Heart left ventricle (tissue), 16 donors: ENCODE data around the gene CCR3. TPM values are rescaled to one million over a fixed set of nuclear protein-coding genes. Genes with fewer than 3 reads are reported as not detected.

ENCODE experiments used
- ATAC-seq, 4 donors: fragments of 200-7000 bp; cut with Tn5 transposase; one replicate each; pipeline ENCODE4 v1.9.1; 2020 to 2022; ENCODE audit warnings: moderate library complexity in 4 of 4, mild to moderate bottlenecking in 3 of 4, moderate number of reproducible peaks in 1 of 4
- DNase-seq, 5 donors: peaks; one replicate each; pipeline ENCODE4 v3.0.0-alpha.2; 2020
- H3K27ac ChIP-seq, 12 donors: fragments of 200-600 bp; sonication (generic) in 4 of 12; one replicate each; pipeline versions ENCODE4 v1.5.0 to v1.8.0; 2016 to 2022; ENCODE audit warnings: mild to moderate bottlenecking in 2 of 12
- H3K27me3 ChIP-seq, 9 donors: fragments of 200-600 bp; sonication (generic) in 2 of 9; one replicate each; pipeline versions ENCODE4 v1.5.1 to v1.8.0; 2016 to 2022; ENCODE audit warnings: mild to moderate bottlenecking in 3 of 9
- H3K36me3 ChIP-seq, 9 donors: fragments of 200-600 bp; sonication (generic) in 2 of 9; one replicate each; pipeline versions ENCODE4 v1.5.0 to v1.8.0; 2018 to 2022; ENCODE audit warnings: mild to moderate bottlenecking in 2 of 9
- H3K4me1 ChIP-seq, 12 donors: fragments of 200-600 bp; sonication (generic) in 4 of 12; one replicate each; pipeline versions ENCODE4 v1.5.0 to v1.8.0; 2016 to 2022; ENCODE audit warnings: mild to moderate bottlenecking in 3 of 12
- H3K4me3 ChIP-seq, 12 donors: fragments of 200-600 bp; sonication (generic) in 4 of 12; one replicate each; pipeline versions ENCODE4 v1.5.0 to v1.8.0; 2017 to 2022; ENCODE audit warnings: mild to moderate bottlenecking in 9 of 12, moderate library complexity in 4 of 12
- H3K9me3 ChIP-seq, 12 donors: fragments of 200-600 bp; sonication (generic) in 4 of 12; one replicate each; pipeline versions ENCODE4 v1.5.0 to v1.8.0; 2016 to 2022; ENCODE audit warnings: mild to moderate bottlenecking in 1 of 12
- POLR2A ChIP-seq, 2 donors: fragments of 450-650 bp; IDR thresholded peaks; one replicate each; pipeline ENCODE4 v1.6.1; 2017; ENCODE audit warnings: antibody characterized with exemption in 2 of 2, mild to moderate bottlenecking in 2 of 2, moderate library complexity in 2 of 2
- WGBS, 4 donors: extraction: QIAGEN DNeasy Blood & Tissue Kit in 2 of 4; methylation state at CpG; one replicate each; pipeline versions ENCODE4 v1.1.5 to v1.1.7; 2013 to 2018; 5-methylcytosine and 5-hydroxymethylcytosine counted together
- intact Hi-C, 10 donors: fragments of 100-400 bp; cut with DNase I; formaldehyde crosslinking; loops; one replicate each; pipeline versions ENCODE4 v1.11.1 to v1.14.2; 2022
- polyA plus RNA-seq, 2 donors: library from polyadenylated mRNA; stranded (reverse); fragments of 200-250 nt; gene quantifications; one replicate each; pipeline ENCODE4 v1.2.3, GENCODE V29; 2013
- total RNA-seq, 9 donors: library from RNA; depleted of rRNA in 2 of 9; stranded (reverse); fragments of >200 nt in 2 of 9; fragmentation: NEBNext Ultra II Directional in 3 of 9; extraction: Animal tissue kit (Norgen Biotek cat#: 25700) in 3 of 9; gene quantifications; one replicate each; pipeline versions ENCODE4 v1.1.0 to v1.2.4, GENCODE V29; 2016 to 2023
- TF ChIP-seq, protein P1 (sequence below), 12 donors: fragments of 200-600 bp; sonication (generic) in 4 of 12; IDR thresholded peaks; one replicate each; pipeline versions ENCODE4 v1.5.0 to v1.8.0; 2018 to 2022; ENCODE audit warnings: antibody characterized with exemption in 12 of 12, mild to moderate bottlenecking in 5 of 12
- donor health status: ischemic (EF 13 %, LVEDD 7.1; RV severe dilation, severe dysfunction).
- donor health status: healthy with polysubstance abuse.
- donor health status: DM: no; HTN: yes; CAD: no.
- donor health status: DM: no; HTN: no; CAD: no.
- donor health status: ischemic (EF 25% LVEDD 6.9; RV normal size, moderate dysfunction).
- donor health status: ischemic (EF 25% LVEDD 5.7; RV mildly dilated, moderate dysfunction).
- donor health status: healthy.
- donor health status: DM: yes; HTN: yes; CAD: no.
- donor health status: ischemic (EF 35%, LVEDD 5.7; RV mildly dilated, moderate dysfunction).
- donor health status: nonischemic (EF 11% LVEDD 7.7; RV severe dilation, severe dysfunction).
- donor health status: DM: yes; HTN: yes; CAD: no.
- donor health status: PGD.
- donor health status: ischemic (EF 29% LVEDD 5.4; RV normal size, mild dysfunction).
- donor health status: nonischemic (EF 23%, LVEDD 6.1; RV moderate dilation, normal function).

The CCR3 gene
- total and polyA plus RNA-seq, 11 donors: 0.20 to 0.27 TPM; not detected in 9

DNA sequence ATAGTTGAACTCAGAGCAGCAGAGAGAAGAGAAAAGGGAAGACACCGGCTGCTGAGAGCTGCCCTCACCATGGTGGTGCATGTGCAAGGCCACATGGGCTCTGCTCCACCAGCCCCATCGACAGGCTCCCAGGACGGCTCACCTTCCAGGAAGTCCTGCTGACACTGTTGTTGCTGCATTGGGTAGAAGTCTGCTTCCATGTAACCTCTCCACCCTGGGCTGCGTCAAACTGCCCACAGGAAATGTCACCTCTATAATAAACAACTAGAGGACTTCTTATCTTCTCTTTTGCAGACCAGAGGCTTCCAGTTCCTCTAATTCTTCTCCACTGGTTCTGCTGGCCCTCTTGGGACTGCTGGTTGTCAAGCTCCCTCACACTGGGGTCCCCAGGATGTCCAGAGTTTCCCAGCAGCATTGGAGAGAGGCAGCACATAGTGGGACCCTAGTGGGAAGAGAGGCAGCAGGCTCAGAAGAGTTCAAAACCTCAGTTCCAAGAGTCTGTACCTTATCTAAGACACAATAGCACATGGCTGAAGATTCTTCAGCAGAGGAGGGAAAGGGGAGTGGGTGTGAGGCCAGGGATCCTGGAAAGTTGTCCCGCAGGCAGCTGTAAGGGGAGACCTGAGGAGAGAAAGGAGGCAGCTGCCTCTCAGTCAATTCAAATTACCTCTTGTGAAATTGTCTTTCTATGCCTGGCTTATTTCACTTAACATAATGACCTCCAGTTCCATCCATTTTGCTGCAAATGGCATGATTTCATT lies 5.8 kb upstream of the CCR3 start:
- ATAC-seq (no peak), DNase-seq (no peak)
- H3K27ac ChIP-seq: no peak overlapping the region
- intact Hi-C loops: no loop called here
- peaks cover 0 to 10% (median 0%) of the 10 kb centered on the region in 12 donors for H3K4me1 ChIP-seq
- TF ChIP-seq, protein P1, sequence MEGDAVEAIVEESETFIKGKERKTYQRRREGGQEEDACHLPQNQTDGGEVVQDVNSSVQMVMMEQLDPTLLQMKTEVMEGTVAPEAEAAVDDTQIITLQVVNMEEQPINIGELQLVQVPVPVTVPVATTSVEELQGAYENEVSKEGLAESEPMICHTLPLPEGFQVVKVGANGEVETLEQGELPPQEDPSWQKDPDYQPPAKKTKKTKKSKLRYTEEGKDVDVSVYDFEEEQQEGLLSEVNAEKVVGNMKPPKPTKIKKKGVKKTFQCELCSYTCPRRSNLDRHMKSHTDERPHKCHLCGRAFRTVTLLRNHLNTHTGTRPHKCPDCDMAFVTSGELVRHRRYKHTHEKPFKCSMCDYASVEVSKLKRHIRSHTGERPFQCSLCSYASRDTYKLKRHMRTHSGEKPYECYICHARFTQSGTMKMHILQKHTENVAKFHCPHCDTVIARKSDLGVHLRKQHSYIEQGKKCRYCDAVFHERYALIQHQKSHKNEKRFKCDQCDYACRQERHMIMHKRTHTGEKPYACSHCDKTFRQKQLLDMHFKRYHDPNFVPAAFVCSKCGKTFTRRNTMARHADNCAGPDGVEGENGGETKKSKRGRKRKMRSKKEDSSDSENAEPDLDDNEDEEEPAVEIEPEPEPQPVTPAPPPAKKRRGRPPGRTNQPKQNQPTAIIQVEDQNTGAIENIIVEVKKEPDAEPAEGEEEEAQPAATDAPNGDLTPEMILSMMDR (IDR thresholded peaks at IDR 0.05): no peak
- no peak for TF ChIP-seq POLR2A (IDR thresholded peaks at IDR 0.05)
- no peak overlapping the region for H3K4me3 ChIP-seq
- H3K36me3 ChIP-seq: no peaks in the 10 kb centered on the region
- peaks cover 0 to 14% (median 0%) of the 10 kb centered on the region in 9 donors for H3K27me3 ChIP-seq
- WGBS, 4 donors: 49 to 55% (median 51%) methylated on average over 3 to 5 of the region's 5 CpGs
- no peaks in the 10 kb centered on the region for H3K9me3 ChIP-seq

DNA sequence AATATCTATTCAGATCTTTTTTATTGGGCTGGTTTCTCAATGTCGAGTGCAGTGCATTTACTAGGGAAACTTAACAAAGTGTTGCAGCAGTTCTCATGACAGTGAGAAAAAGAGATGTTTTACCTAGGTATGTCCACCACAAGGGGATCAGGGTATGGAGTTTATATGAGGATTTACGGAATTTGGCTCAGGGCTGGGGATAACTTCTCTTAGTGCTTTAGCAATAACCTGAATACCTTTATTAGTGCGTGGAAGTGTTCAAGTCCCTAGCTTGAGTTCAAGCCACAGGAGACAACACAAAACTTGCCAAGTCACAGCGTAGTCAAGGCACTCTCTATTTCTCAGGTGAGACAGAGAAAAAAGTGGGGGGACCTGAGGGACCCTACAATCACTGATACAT lies 3.9 kb upstream of the CCR3 start:
- H3K27ac ChIP-seq: no peak overlapping the region
- H3K4me1 ChIP-seq: peaks cover 0 to 18% (median 0%) of the 10 kb centered on the region in 12 donors
- no peaks in the 10 kb centered on the region for H3K36me3 ChIP-seq
- DNase-seq (no peak), ATAC-seq (no peak)
- 82 to 87% (median 85%) methylated on average over 4 of the region's 4 CpGs for WGBS, 4 donors
- H3K27me3 ChIP-seq: peaks cover 0 to 10% (median 0%) of the 10 kb centered on the region in 9 donors
- no peaks in the 10 kb centered on the region for H3K9me3 ChIP-seq
- no peak for TF ChIP-seq POLR2A (IDR thresholded peaks at IDR 0.05)
- TF ChIP-seq, protein P1 (IDR thresholded peaks at IDR 0.05): no peak
- no peak overlapping the region for H3K4me3 ChIP-seq
- intact Hi-C loops: no loop called here

DNA sequence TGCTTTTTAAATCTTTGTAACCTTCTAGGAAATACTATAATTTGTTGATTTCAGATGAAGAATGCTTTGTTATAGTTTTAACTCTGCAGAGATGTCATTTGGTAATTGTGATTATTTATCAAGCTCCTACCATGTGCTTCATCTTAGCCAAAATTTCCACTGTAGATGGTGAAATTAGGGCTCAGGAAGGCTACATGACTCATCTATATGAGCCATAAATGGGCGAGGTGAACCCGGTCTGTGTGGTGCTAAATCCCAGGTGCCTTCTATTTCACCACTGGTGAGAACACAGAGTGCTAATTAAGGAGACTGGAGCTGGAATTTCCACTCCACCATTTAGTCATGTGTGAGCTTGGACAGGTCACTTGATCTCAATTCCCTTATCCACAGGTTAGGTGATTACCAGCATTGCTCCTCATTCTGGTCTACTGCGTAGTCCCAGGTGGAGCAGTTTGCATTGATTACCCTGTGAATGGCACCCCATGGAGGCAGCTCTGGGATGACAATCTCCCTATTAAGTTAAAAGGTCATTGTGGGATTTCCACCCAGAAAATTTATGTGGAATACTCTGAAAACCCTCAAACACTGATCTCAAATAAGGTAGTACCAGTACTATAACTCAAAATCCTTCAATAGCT lies 2.8 kb upstream of the CCR3 start:
- H3K4me1 ChIP-seq: peaks cover 0 to 18% (median 0%) of the 10 kb centered on the region in 12 donors
- TF ChIP-seq, protein P1 (IDR thresholded peaks at IDR 0.05): no peak
- no peak for TF ChIP-seq POLR2A (IDR thresholded peaks at IDR 0.05)
- no peak overlapping the region for H3K4me3 ChIP-seq
- WGBS, 4 donors: 77 to 95% (median 88%) methylated on average over 3 of the region's 3 CpGs
- intact Hi-C loops: no loop called here
- peaks cover 0 to 9% (median 0%) of the 10 kb centered on the region in 9 donors for H3K27me3 ChIP-seq
- H3K36me3 ChIP-seq: no peaks in the 10 kb centered on the region
- DNase-seq: no peak
- ATAC-seq: no peak
- H3K9me3 ChIP-seq: no peaks in the 10 kb centered on the region
- H3K27ac ChIP-seq: no peak overlapping the region

DNA sequence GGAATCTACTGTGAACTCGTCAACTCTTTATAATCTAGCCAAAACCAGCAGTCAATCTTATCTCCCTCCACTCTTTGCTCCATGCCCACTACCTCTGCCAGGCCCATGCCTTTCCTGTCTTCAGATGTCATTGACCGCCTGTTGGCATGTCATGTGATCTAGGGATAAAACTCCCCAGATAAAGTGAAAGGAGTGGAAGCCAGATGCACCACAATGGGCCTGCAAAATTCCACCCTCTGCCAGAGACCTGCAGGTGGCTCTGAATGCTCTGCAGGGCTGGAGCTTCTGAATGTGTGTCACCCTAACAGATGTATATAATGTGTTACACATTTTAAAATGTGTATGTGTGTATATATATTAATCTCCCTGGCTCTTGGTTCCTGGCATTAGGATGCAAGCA lies 2.3 kb upstream of the CCR3 start:
- 19 to 39% (median 30%) methylated on average over 2 of the region's 2 CpGs for WGBS, 4 donors
- Histone ChIP-seq H3K27ac (no peak overlapping the region), H3K4me3 (no peak overlapping the region), H3K4me1 (peaks cover 0 to 18% (median 0%) of the 10 kb centered on the region in 12 donors), H3K27me3 (peaks cover 0 to 9% (median 0%) of the 10 kb centered on the region in 9 donors), H3K9me3 (no peaks in the 10 kb centered on the region), H3K36me3 (no peaks in the 10 kb centered on the region)
- DNase-seq: no peak
- intact Hi-C loops: no loop called here
- ATAC-seq: no peak
- TF ChIP-seq, protein P1 (IDR thresholded peaks at IDR 0.05): no peak
- no peak for TF ChIP-seq POLR2A (IDR thresholded peaks at IDR 0.05)
